ENCODE measurements around the gene AGXT2.

The AGXT2 gene

GRCh38 chr5:35095366-35095765 lies 47.6 kb upstream of the AGXT2 start:
- TF ChIP-seq EZH2 (optimal IDR thresholded peaks at IDR 0.05; ENCODE audit: low read depth, low read length) (no peak), EZH2phosphoT487 (IDR thresholded peaks at IDR 0.05; ENCODE audit: low read length) (no peak), CTCF (IDR thresholded peaks at IDR 0.05; ENCODE audit: low read length) (no peak)
- Histone ChIP-seq H3K4me1 (ENCODE audit: low read length) (no peaks in the 10 kb centered on the region), H3K79me2 (ENCODE audit: low read length) (no peaks in the 10 kb centered on the region), H3K9ac (ENCODE audit: low read length) (no peak overlapping the region), H3F3A (ENCODE audit: insufficient read depth, low read length) (no peaks in the 10 kb centered on the region), H3K9me2 (replicated peaks; ENCODE audit: insufficient read depth, low read length) (no peaks in the 10 kb centered on the region), H3K9me3 (replicated peaks; ENCODE audit: insufficient read depth, low read length) (no peaks in the 10 kb centered on the region), H3K4me3 (ENCODE audit: low read length) (no peak overlapping the region), H3K36me3 (replicated peaks; ENCODE audit: insufficient read depth, low read length) (no peaks in the 10 kb centered on the region), H3K27me3 (replicated peaks; ENCODE audit: insufficient read depth, low read length) (no peaks in the 10 kb centered on the region), H4K20me1 (ENCODE audit: insufficient read depth, low read length) (no peaks in the 10 kb centered on the region), H3K4me2 (ENCODE audit: low read depth, low read length) (no peak overlapping the region), H2AFZ (ENCODE audit: low read length) (no peak overlapping the region), H3K27ac (ENCODE audit: low read length) (no peak overlapping the region)
- DNase-seq: no peak

- H3K9ac ChIP-seq (ENCODE audit: low read length): no peak overlapping the region
- no peak overlapping the region for H3K27ac ChIP-seq (ENCODE audit: low read length)
- no peak for TF ChIP-seq EZH2phosphoT487 (IDR thresholded peaks at IDR 0.05; ENCODE audit: low read length)
- no peak for TF ChIP-seq EZH2 (optimal IDR thresholded peaks at IDR 0.05; ENCODE audit: low read depth, low read length)
- TF ChIP-seq CTCF (IDR thresholded peaks at IDR 0.05; ENCODE audit: low read length): no peak
- no peaks in the 10 kb centered on the region for H3F3A ChIP-seq (ENCODE audit: insufficient read depth, low read length)
- no peak overlapping the region for H2AFZ ChIP-seq (ENCODE audit: low read length)
- H3K4me2 ChIP-seq (ENCODE audit: low read depth, low read length): no peak overlapping the region
- H3K79me2 ChIP-seq (ENCODE audit: low read length): no peaks in the 10 kb centered on the region
- no peaks in the 10 kb centered on the region for H3K4me1 ChIP-seq (ENCODE audit: low read length)
- H3K36me3 ChIP-seq (replicated peaks; ENCODE audit: insufficient read depth, low read length): no peaks in the 10 kb centered on the region
- no peak for DNase-seq
- H3K4me3 ChIP-seq (ENCODE audit: low read length): no peak overlapping the region
- no peaks in the 10 kb centered on the region for H3K27me3 ChIP-seq (replicated peaks; ENCODE audit: insufficient read depth, low read length)
- H4K20me1 ChIP-seq (ENCODE audit: insufficient read depth, low read length): no peaks in the 10 kb centered on the region
- H3K9me3 ChIP-seq (replicated peaks; ENCODE audit: insufficient read depth, low read length): no peaks in the 10 kb centered on the region
- no peaks in the 10 kb centered on the region for H3K9me2 ChIP-seq (replicated peaks; ENCODE audit: insufficient read depth, low read length)
Observed at GRCh38 chr5:35094948-35095347, 47.2 kb upstream of the AGXT2 start.

- H3K79me2 ChIP-seq (ENCODE audit: low read length): no peaks in the 10 kb centered on the region
- no peaks in the 10 kb centered on the region for H3K9me3 ChIP-seq (replicated peaks; ENCODE audit: insufficient read depth, low read length)
- no peak overlapping the region for H3K27ac ChIP-seq (ENCODE audit: low read length)
- H2AFZ ChIP-seq (ENCODE audit: low read length): no peak overlapping the region
- H3K27me3 ChIP-seq (replicated peaks; ENCODE audit: insufficient read depth, low read length): no peaks in the 10 kb centered on the region
- no peak for TF ChIP-seq CTCF (IDR thresholded peaks at IDR 0.05; ENCODE audit: low read length)
- TF ChIP-seq EZH2phosphoT487 (IDR thresholded peaks at IDR 0.05; ENCODE audit: low read length): no peak
- no peak for TF ChIP-seq EZH2 (optimal IDR thresholded peaks at IDR 0.05; ENCODE audit: low read depth, low read length)
- no peaks in the 10 kb centered on the region for H3F3A ChIP-seq (ENCODE audit: insufficient read depth, low read length)
- no peak overlapping the region for H3K4me2 ChIP-seq (ENCODE audit: low read depth, low read length)
- H3K9ac ChIP-seq (ENCODE audit: low read length): no peak overlapping the region
- H3K4me1 ChIP-seq (ENCODE audit: low read length): no peaks in the 10 kb centered on the region
- no peaks in the 10 kb centered on the region for H3K9me2 ChIP-seq (replicated peaks; ENCODE audit: insufficient read depth, low read length)
- H3K4me3 ChIP-seq (ENCODE audit: low read length): no peak overlapping the region
- H4K20me1 ChIP-seq (ENCODE audit: insufficient read depth, low read length): no peaks in the 10 kb centered on the region
- no peaks in the 10 kb centered on the region for H3K36me3 ChIP-seq (replicated peaks; ENCODE audit: insufficient read depth, low read length)
- DNase-seq: no peak
Observed at GRCh38 chr5:35092703-35093102, 45.0 kb upstream of the AGXT2 start.

Measured in MM.1S (cell line).